A673 (cell line): ENCODE results near the gene STIL. TPM values are rescaled to one million over a fixed set of nuclear protein-coding genes. Genes with fewer than 3 reads are reported as not detected.

Experiments used
- Bru-seq: library from RNA; stranded (reverse); fragments of 400-500 nt; gene quantifications from one replicate; lab custom pipeline; 2021; lab: Mats Ljungman, UMichigan
- BruChase-seq, 2 experiments: library from RNA; stranded (reverse); fragments of 400-500 nt; gene quantifications; one replicate each; lab custom pipeline; 2021; lab: Mats Ljungman, UMichigan
- BruUV-seq: library from RNA; stranded (reverse); fragments of 400-500 nt; replicated peaks from 2 replicates; lab custom pipeline; 2021; lab: Mats Ljungman, UMichigan
- CTCF ChIA-PET: fragments of 300-600 bp; sonication (Branson Sonifier 250); formaldehyde crosslinking; loops from one replicate; lab custom pipeline; 2022; ENCODE audit warnings: antibody characterized with exemption; lab: Charles Lee
- POLR2A ChIA-PET: fragments of 300-600 bp; sonication (Branson Sonifier 250); formaldehyde crosslinking; loops from one replicate; lab custom pipeline; 2022; ENCODE audit warnings: antibody characterized with exemption; ENCODE audit not compliant: low non-redundant PET; lab: Charles Lee
- DNase-seq: peaks from one replicate; pipeline ENCODE4 v3.0.0-alpha.2; 2015; ENCODE audit warnings: low spot score
- H3K27ac ChIP-seq: fragments of 200-600 bp; sonication (generic); 2 replicates; pipeline ENCODE4 v1.5.1; 2016; ENCODE audit warnings: mixed run types, low read depth, mild to moderate bottlenecking, mixed read lengths, antibody characterized with exemption, low read length; ENCODE audit not compliant: poor library complexity, severe bottlenecking
- H3K27me3 ChIP-seq: fragments of 200-600 bp; sonication (generic); replicated peaks from 2 replicates; pipeline ENCODE4 v1.6.1; 2017; ENCODE audit warnings: mixed run types, low read depth, mild to moderate bottlenecking, mixed read lengths, antibody characterized with exemption, low read length; ENCODE audit not compliant: insufficient read depth, poor library complexity
- H3K36me3 ChIP-seq: fragments of 200-600 bp; sonication (generic); 2 replicates; pipeline ENCODE4 v1.6.1; 2016; ENCODE audit warnings: mixed run types, mild to moderate bottlenecking, mixed read lengths, antibody characterized with exemption, low read length; ENCODE audit not compliant: insufficient read depth, poor library complexity, severe bottlenecking
- H3K4me1 ChIP-seq: fragments of 200-600 bp; sonication (generic); 2 replicates; pipeline ENCODE4 v1.6.1; 2017; ENCODE audit warnings: mixed run types, mild to moderate bottlenecking, mixed read lengths, antibody characterized with exemption, low read length; ENCODE audit not compliant: insufficient read depth, poor library complexity, severe bottlenecking
- H3K4me3 ChIP-seq: fragments of 200-600 bp; sonication (generic); 2 replicates; pipeline ENCODE4 v1.5.1; 2016; ENCODE audit warnings: low read depth, mixed run types, mild to moderate bottlenecking, mixed read lengths, low read length; ENCODE audit not compliant: poor library complexity, severe bottlenecking
- H3K9me3 ChIP-seq: fragments of 200-600 bp; sonication (generic); 2 replicates; pipeline ENCODE4 v1.6.1; 2016; ENCODE audit warnings: mixed run types, low read depth, mild to moderate bottlenecking, mixed read lengths, antibody characterized with exemption, low read length; ENCODE audit not compliant: poor library complexity, severe bottlenecking
- EZH2 ChIP-seq: fragments of 200-600 bp; sonication (generic); IDR thresholded peaks from 2 replicates; pipeline ENCODE4 v1.6.1; 2017; ENCODE audit warnings: borderline replicate concordance, low read depth, mild to moderate bottlenecking, mixed read lengths, antibody characterized with exemption, low read length; ENCODE audit not compliant: poor library complexity, severe bottlenecking
- intact Hi-C: fragments of 100-400 bp; cut with micrococcal nuclease; formaldehyde crosslinking; loops from one replicate; pipeline ENCODE4 v1.10.0; 2022; ENCODE audit not compliant: unreplicated experiment
- long read RNA-seq: library from polyadenylated mRNA; stranded (forward); transcript quantifications from one replicate; pipeline ENCODE4 v2.0.0, GENCODE V29; 2022
- total RNA-seq: library from RNA; stranded (reverse); gene quantifications from 2 replicates; pipeline ENCODE4 v1.2.3, GENCODE V29; 2021
- TF ChIP-seq, protein P1 (sequence below): fragments of 300-800, 200-600 bp; sonication (generic); conservative IDR thresholded peaks from 2 replicates; pipeline ENCODE4 v1.5.1; 2017; ENCODE audit warnings: low read depth, mild to moderate bottlenecking, antibody characterized with exemption, low read length, moderate library complexity, mixed read lengths

The STIL gene
- total RNA-seq (39.3 and 43.4 TPM in 2 replicates), Bru-seq, nascent RNA (percentile 87 among the genes with signal in this experiment), BruChase-seq, experiment 1, labeled RNA remaining after a 2-hour chase (percentile 86 among the genes with signal in this experiment), BruChase-seq, experiment 2, labeled RNA remaining after a 6-hour chase (percentile 80 among the genes with signal in this experiment)
- long read RNA-seq, partial matches to known transcripts: 3 of 26 reads
- long read RNA-seq, other reads (novel, unspliced or antisense): 23 of 26 reads

GRCh38 chr1:47313915-47314664, at the start of gene STIL:
Gene STIL, minus strand, starts transcription at chr1:47314147. Its CDS starts 3,828 bp downstream, at chr1:47310319.
- POLR2A ChIA-PET: interaction anchor here (0.5 to 0.8 kb wide), 5 partner anchors 20 to 1030 kb away, joined by 3 to 6 read pairs (median 3); partner anchors contain the start of gene CMPK1
- BruUV-seq: no TSS peak
- Histone ChIP-seq H3K36me3 (peaks cover 19% of the 10 kb centered on the region), H3K9me3 (no peaks in the 10 kb centered on the region), H3K4me3 (peak within 1 kb of the TSS; percentile 73), H3K4me1 (no peaks in the 10 kb centered on the region), H3K27me3 (no peaks in the 10 kb centered on the region), H3K27ac (peak within 1 kb of the TSS; percentile 85)
- CTCF ChIA-PET: interaction anchor here (0.8 to 2.0 kb wide), 3 partner anchors 20 to 135 kb away, joined by 3 to 8 read pairs (median 4); partner anchors contain the start of gene CMPK1
- intact Hi-C loops: no loop called here
- no peak for TF ChIP-seq EZH2
- TF ChIP-seq, protein P1, sequence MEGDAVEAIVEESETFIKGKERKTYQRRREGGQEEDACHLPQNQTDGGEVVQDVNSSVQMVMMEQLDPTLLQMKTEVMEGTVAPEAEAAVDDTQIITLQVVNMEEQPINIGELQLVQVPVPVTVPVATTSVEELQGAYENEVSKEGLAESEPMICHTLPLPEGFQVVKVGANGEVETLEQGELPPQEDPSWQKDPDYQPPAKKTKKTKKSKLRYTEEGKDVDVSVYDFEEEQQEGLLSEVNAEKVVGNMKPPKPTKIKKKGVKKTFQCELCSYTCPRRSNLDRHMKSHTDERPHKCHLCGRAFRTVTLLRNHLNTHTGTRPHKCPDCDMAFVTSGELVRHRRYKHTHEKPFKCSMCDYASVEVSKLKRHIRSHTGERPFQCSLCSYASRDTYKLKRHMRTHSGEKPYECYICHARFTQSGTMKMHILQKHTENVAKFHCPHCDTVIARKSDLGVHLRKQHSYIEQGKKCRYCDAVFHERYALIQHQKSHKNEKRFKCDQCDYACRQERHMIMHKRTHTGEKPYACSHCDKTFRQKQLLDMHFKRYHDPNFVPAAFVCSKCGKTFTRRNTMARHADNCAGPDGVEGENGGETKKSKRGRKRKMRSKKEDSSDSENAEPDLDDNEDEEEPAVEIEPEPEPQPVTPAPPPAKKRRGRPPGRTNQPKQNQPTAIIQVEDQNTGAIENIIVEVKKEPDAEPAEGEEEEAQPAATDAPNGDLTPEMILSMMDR: no peak
- DNase-seq: peak; percentile 100

DNA sequence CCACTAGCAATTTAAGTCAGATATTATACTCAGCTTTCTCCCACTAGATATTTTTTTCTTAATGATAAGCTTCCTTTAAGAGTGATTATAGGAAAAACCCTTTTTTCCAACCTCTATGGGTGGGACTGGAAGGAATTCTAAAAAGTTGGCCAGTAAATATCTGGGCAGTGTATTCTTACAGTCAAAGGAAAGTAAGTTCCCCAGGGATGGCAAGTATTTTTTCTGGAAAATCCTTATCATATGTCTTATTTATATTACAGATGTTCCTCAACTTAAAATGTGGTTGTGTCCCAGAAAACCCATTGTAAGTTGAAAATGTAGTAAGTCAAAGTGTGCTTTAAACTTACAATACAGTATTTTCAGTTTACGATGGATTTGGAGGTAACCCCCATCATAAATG, 48.9 kb upstream of the STIL start:
- ChIA-PET POLR2A (no interaction called here), CTCF (no interaction called here)
- H3K4me3 ChIP-seq: no peak overlapping the region
- TF ChIP-seq, protein P1: no peak
- no peak for TF ChIP-seq EZH2
- DNase-seq: no peak
- no peaks in the 10 kb centered on the region for H3K4me1 ChIP-seq
- intact Hi-C loops: no loop called here
- H3K27me3 ChIP-seq: no peaks in the 10 kb centered on the region
- H3K27ac ChIP-seq: no peak overlapping the region
- no TSS peak for BruUV-seq
- no peaks in the 10 kb centered on the region for H3K36me3 ChIP-seq
- H3K9me3 ChIP-seq: no peaks in the 10 kb centered on the region

- ChIA-PET POLR2A (no interaction called here), CTCF (no interaction called here)
- Histone ChIP-seq H3K4me1 (no peaks in the 10 kb centered on the region), H3K27ac (no peak overlapping the region), H3K36me3 (no peaks in the 10 kb centered on the region), H3K4me3 (no peak overlapping the region), H3K9me3 (no peaks in the 10 kb centered on the region), H3K27me3 (no peaks in the 10 kb centered on the region)
- no peak for TF ChIP-seq EZH2
- TF ChIP-seq, protein P1: no peak
- intact Hi-C loops: no loop called here
- no peak for DNase-seq
- BruUV-seq: no TSS peak
Observed at GRCh38 chr1:47361380-47361779, 47.4 kb upstream of the STIL start.
